DMS 273 (cell line): ENCODE data around the gene COX4I1.
"Not testable (repeated sequence)": the region's sequence is repeated elsewhere in the genome, so short reads cannot be mapped to it uniquely, and the experiment has no call there.

ENCODE experiments used
- DNase-seq: peaks from one replicate; lab custom pipeline; 2025; ENCODE audit not compliant: unreplicated experiment; lab: John Stamatoyannopoulos, UW

The COX4I1 gene

GRCh38 chr16:85798283-85798776, 1.2 kb upstream of the COX4I1 start:
- DNase-seq = peak; percentile 53

- peak; percentile 67 for DNase-seq
Measured at GRCh38 chr16:85798901-85799496, 496 bp upstream of the COX4I1 start.

DNA sequence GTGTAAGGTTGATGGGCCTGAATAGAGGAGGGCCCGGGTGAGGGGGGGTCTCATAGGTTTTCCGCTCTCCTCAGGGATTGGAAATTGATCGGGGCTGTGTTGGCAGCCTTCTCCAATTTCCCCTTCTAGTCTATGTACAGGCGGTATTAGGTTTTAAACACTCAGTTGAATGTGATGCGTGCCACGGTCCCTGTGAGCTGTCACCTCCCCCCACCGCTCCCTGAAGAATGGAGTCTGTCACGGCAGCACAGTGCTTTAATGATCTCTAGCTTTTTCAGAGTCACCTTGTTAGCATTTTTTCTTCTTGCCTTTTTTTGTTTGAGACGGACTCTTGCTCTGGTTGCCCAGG, 800 bp downstream of the COX4I1 start:
- DNase-seq = no peak

- DNase-seq = no peak
Measured at GRCh38 chr16:85803570-85803969, 4.1 kb downstream of the COX4I1 start.

DNA sequence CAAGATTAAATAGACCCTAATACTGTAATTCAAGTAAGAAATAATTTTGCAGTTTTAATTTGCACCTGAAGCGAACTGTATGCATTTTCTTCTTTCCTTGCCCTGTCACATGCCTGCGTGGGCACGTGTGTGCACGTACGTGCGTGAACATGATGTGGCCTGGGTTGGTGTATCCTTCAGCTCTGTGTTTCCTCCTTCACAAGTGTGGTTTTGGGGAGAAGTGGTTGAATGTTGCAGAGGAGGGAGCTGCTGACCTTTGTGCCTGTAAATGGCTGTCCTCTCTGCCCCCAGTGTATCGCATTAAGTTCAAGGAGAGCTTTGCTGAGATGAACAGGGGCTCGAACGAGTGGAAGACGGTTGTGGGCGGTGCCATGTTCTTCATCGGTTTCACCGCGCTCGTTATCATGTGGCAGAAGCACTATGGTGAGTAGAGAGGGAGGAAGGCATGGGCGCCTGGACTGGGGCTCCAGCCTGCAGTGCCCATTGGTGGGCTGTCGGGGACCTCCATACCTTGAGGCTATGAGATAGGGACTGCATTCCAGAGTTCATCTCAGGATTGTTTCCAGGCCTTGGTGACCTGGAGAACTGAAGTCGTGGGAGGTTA, 6.0 kb downstream of the COX4I1 start:
- DNase-seq = no peak

DNA sequence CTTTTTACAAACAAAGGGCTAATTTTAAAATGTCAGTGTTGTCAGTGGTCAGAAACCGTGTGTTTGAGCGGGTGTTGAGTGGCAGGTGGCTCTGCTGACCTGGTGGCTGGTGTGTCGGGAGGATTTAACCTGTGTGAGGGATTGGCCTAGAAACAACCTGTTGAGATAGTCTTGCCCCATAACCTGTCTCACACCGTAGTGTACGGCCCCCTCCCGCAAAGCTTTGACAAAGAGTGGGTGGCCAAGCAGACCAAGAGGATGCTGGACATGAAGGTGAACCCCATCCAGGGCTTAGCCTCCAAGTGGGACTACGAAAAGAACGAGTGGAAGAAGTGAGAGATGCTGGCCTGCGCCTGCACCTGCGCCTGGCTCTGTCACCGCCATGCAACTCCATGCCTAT, 7.0 kb downstream of the COX4I1 start:
- DNase-seq = no peak

GRCh38 chr16:85807340-85807739, 7.8 kb downstream of the COX4I1 start:
- not testable (repeated sequence) for DNase-seq

- DNase-seq = not testable (repeated sequence)
Measured at GRCh38 chr16:85808104-85808503, 8.6 kb downstream of the COX4I1 start.

- DNase-seq = no peak
Measured at GRCh38 chr16:85808926-85809325, 9.4 kb downstream of the COX4I1 start.

DNA sequence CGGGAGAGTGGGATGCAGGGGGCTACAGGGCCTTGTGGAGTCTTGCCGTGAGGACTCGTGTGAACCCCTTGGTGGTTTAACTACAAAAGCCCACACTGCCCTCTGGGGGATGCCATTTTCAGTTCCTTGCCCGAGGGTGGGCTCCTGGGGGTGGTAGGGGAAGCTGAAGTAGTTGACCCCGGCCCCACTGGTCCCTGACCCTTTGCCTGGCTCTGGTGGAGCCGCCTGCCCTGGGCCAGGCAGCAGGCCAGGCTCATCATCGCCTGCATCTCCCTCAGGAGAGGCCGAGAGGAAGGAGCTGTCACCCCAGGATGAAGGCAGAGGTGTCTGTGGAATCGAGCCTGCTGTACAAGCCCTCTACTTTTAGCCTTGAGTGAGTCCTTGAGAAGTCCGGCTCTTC, 10.2 kb downstream of the COX4I1 start:
- DNase-seq = no peak

- no peak for DNase-seq
Measured at GRCh38 chr16:85810097-85810741, 10.7 kb downstream of the COX4I1 start.

DNA sequence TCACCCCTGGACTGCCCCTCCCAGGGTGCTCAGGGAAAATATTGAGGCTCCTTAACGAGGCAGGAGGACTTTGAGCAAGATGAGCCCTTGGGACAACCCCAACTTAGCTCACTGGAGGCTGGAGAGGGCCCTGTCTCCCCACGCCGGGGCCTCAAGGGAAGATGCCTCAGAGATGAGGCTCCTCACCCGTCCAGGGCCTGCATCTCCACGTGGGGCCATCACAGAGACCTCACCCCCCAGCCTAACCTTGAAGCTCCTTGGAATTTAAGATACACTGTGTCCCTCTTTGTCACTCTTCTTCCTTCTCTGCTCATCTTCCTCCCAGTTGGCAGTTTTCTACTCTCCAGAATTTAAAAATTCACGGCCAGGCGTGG, 11.2 kb downstream of the COX4I1 start:
- no peak for DNase-seq

DNA sequence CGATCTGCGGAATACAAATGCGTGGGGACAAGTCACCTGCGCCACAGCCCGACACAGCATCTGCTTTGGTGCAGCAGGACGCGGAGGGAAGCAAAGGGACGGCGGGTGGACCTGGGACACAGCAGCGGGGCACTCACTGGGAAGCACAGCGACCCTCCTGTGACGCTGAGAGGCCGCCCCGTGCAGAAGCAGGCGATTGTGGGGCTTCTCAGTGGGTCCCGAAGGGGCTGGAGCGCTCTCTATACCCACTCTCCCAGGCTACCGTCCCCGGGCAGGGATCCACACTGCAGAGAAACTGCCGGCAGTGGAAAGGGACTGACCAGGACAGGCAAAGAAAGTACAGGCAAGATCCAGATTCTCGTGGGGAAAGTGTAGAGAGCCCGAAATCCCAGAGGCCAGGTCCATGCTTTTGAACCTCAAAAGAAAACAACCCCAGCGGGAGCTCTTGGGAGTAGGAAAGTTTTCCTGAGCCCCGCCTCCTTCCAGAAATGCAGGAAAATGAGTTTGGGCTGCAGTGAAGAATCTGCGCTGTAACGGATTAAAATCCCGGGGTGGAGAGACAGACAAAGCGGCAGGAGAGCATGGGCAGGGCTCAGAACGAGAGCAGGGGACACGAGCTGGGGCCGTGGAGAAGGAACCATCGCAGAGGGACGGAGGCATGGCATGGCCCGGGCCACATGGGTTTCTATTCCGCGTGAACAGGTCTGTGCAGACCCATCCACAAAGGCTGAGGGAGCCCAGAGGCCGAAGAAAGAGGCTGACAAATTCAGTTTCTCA, 12.7 kb downstream of the COX4I1 start:
- no peak for DNase-seq

- no peak for DNase-seq
Measured at GRCh38 chr16:85812811-85813700, 13.6 kb downstream of the COX4I1 start.

DNA sequence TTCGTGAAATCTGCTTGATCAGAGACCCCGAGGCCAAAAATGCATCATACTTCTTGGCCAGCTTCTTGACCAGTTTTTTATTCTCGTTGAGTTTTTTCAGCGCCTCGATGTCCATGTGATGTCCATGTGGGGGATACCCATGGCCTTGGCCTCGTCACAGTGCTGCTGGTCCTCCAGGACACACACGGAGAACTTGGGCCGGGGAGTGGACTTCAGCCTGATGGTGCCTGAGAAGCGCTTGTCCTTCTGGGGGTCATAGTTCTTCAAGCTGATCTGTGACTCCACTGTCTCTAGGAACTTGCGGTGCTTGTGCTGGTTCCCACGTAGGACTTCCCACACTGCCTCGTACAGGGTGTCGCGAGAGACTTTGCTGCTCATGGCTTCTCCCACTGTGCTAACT, 16.7 kb downstream of the COX4I1 start:
- no peak for DNase-seq

DNA sequence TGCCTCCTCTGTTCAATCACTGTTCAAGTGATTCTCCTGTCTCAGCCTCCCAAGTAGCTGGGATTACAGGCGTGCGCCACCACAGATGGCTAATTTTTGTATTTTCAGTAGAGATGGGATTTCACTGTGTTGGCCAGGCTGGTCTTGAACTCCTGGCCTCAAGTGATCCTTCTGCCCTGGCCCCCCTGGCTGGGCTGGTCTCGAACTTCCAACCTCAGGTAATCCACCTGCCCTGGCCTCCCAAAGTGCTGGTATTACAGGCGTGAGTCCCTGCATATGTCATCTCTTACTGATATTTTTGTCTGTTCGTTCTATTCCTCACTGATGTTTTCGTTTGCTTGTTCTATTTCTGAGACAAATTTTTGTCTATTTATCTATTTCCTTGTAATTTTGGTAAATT, 17.7 kb downstream of the COX4I1 start:
- not testable (repeated sequence) for DNase-seq

- peak; percentile 94 for DNase-seq
Measured at GRCh38 chr16:85819245-85819644, 19.8 kb downstream of the COX4I1 start.

GRCh38 chr16:85819771-85820170, 20.3 kb downstream of the COX4I1 start:
- peak; percentile 47 for DNase-seq

- peak; percentile 39 for DNase-seq
Measured at GRCh38 chr16:85820604-85821372, 21.3 kb downstream of the COX4I1 start.
